Uterus (tissue), 4 donors: ENCODE measurements around the gene EFEMP2. TPM values are rescaled to one million over a fixed set of nuclear protein-coding genes. Genes with fewer than 3 reads are reported as not detected.

Experiments
- DNase-seq, 2 donors: peaks; one replicate each; pipeline ENCODE4 v3.0.0-alpha.2; 2019 to 2020
- H3K27ac ChIP-seq, 2 donors: fragments of 200-600 bp; sonication (generic); 1 replicate in 1 of 2; 2 replicates in 1 of 2; pipeline ENCODE4 v1.5.1; 2016 to 2018
- H3K27me3 ChIP-seq, 2 donors: fragments of 200-600 bp; sonication (generic); one replicate each; pipeline ENCODE4 v1.5.1; 2018 to 2019; ENCODE audit warnings: control low read depth in 1 of 2
- H3K36me3 ChIP-seq, 2 donors: fragments of 200-600 bp; sonication (generic); one replicate each; pipeline ENCODE4 v1.5.1; 2019; ENCODE audit warnings: control low read depth in 1 of 2
- H3K4me1 ChIP-seq, 2 donors: fragments of 200-600 bp; sonication (generic); one replicate each; pipeline ENCODE4 v1.5.1; 2018 to 2019; ENCODE audit warnings: control low read depth in 1 of 2
- H3K4me3 ChIP-seq, 2 donors: fragments of 200-600 bp; sonication (generic); 1 replicate in 1 of 2; 2 replicates in 1 of 2; pipeline ENCODE4 v1.5.1; 2018 to 2019; ENCODE audit warnings: mild to moderate bottlenecking in 1 of 2
- H3K9me3 ChIP-seq, 2 donors: fragments of 200-600 bp; sonication (generic); one replicate each; pipeline ENCODE4 v1.5.1; 2019; ENCODE audit warnings: control low read depth in 1 of 2
- CTCF ChIP-seq, 4 experiments: fragments of 200-600 bp in 2 of 4; fragments of 450-650 bp in 2 of 4; sonication (generic) in 2 of 4; IDR thresholded peaks; one replicate each; pipeline ENCODE4 v1.5.1; 2016 to 2019; ENCODE audit warnings: antibody characterized with exemption in 4 of 4, mild to moderate bottlenecking in 2 of 4, moderate library complexity in 1 of 4
- POLR2A ChIP-seq, 2 donors: fragments of 450-650 bp; IDR thresholded peaks; one replicate each; pipeline ENCODE4 v1.6.1; 2016; ENCODE audit warnings: antibody characterized with exemption in 2 of 2, mild to moderate bottlenecking in 1 of 2, moderate library complexity in 1 of 2
- intact Hi-C: fragments of 100-400 bp; cut with DNase I; formaldehyde crosslinking; loops from one replicate; pipeline ENCODE4 v1.15.1; 2023; ENCODE audit warnings: low total_unique reads
- total RNA-seq, 4 donors: library from RNA; depleted of rRNA in 3 of 4; stranded (reverse); fragments of >200 nt in 3 of 4; gene quantifications; one replicate each; pipeline versions ENCODE4 v1.1.0 to v1.2.4, GENCODE V29; 2014 to 2023
- donor health status: DM: yes; HTN: yes; CAD: no.

The EFEMP2 gene
- total RNA-seq, 4 donors from 2014 or later, result 56.1 to 165 (median 87.3) TPM

DNA sequence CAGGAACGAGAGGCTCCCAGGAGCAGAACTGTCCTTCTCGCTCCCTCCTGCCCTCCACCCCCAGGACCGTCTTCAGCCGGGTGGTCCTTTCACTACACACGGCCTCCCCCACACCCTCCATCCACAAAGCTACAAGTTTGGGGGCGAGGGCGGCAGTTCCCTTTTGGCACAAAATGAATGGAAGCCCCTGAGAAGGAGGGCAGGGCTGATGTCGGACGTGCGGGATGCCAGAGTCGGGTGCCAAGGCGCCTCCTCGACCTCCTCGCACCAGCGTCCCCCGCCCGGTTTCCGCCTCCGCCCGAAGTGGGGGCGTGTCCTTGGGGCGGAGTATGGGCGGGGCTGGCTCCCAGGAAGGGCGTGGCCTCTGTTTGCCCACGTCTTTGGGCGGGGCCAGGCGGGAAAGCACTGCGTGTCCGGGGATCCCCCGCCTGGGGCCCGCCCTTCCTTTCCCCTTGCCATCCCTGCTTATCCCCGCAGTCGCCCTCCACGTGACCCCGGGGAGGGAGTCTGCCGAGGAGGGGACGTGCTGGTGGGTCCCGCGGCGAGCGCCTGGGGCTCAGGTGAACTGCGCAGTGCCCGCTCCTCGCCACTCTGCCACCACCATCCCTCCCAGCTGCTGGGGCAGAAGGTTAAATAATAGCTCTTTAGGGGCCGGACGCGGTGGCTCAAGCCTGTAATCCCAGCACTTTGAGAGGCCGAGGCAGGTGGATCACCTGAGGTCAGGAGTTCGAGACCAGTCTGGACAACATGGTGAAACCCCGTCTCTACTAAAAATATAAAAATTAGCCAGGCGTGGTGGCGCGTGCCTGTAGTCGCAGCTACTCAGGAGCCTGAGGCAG, 937 bp upstream of the EFEMP2 start:
- intact Hi-C loops, result no loop called here
- peak overlapping the region; percentile 46 to 73 for H3K4me3 ChIP-seq
- no peaks in the 10 kb centered on the region for H3K9me3 ChIP-seq
- H3K4me1 ChIP-seq, result peaks cover 0 to 8% of the 10 kb centered on the region in 2 donors
- DNase-seq, result peak; percentile 96 to 98
- no peaks in the 10 kb centered on the region for H3K36me3 ChIP-seq
- peak overlapping the region; percentile 84 to 96 for H3K27ac ChIP-seq
- TF ChIP-seq CTCF (IDR thresholded peaks at IDR 0.05), result peak in 2 of 4 experiments; percentile 1 to 13
- TF ChIP-seq POLR2A (IDR thresholded peaks at IDR 0.05), result peak; percentile 72 to 90
- H3K27me3 ChIP-seq, result no peaks in the 10 kb centered on the region

GRCh38 chr11:65871811-65872548, 620 bp downstream of the EFEMP2 start:
- Histone ChIP-seq H3K27ac (peak overlapping the region; percentile 84 to 96), H3K36me3 (no peaks in the 10 kb centered on the region), H3K27me3 (no peaks in the 10 kb centered on the region), H3K4me3 (peak overlapping the region; percentile 46 to 73), H3K9me3 (no peaks in the 10 kb centered on the region), H3K4me1 (peaks cover 0 to 8% of the 10 kb centered on the region in 2 donors)
- peak in 1 of 2 donors; percentile 48 for DNase-seq
- intact Hi-C loops, result no loop called here
- no peak for TF ChIP-seq POLR2A (IDR thresholded peaks at IDR 0.05)
- TF ChIP-seq CTCF (IDR thresholded peaks at IDR 0.05), result no peak

DNA sequence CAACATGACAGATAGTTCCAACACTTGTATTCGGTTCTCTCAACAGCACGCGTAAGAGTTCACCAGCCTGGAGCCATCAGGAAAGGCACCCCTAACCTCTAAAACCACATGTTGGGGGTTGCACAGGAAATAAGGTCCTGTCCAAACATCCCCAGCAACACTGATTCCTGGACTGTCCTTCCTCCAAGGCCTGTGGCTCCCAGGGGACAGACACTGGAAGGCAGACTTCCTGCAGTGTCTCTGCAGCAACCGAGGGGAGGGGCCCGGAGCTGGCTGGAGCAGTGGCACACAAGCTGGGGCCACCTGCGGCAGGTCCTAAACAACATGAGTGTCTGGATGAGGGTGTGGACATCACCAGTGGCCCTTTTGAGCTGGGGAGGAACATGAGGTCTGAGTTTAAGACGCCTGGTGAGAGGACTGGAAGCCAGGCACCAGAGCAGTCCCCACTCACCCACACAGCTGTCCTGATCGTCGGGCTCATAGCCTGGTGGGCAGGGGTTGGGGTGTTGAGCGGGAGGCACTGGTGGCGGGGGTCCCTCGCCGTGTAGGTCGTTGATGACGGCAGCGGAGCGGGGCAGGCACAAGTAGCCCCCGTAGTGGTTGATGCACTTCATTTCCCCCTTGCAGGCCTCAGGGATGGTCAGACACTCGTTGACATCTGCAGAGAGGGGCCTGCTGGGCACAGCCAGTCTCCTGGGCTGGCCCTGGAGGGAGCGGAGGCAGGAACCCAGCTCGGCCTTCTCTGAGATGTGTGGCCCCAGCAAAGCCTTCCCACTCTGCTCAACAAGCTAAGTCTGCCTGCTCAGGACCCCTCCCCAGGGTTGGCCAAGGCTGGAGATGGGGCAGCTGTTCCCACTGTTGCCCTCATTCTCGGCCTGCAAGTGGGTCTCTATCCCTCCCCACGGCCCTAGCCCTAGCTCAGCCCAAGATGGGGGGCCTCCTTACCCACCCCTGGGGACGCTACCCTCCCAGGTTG, 1.6 kb downstream of the EFEMP2 start:
- DNase-seq, result no peak

DNA sequence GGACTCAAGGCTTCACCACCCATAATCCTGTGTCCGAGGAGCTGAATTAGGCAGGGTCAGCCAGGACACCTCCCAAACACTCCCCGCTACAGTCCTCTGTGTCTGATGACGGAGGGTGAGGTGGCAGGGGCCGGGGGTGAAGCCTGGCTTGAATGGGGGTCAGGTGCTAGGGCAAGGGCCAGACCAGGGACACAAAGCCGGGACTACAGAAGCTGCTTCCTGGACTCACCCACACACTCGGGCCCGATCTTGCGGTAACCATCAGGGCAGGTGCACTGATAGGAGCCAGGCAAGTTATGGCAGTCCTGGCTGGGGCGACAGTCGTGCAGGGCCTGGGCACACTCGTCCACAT, 2.3 kb downstream of the EFEMP2 start:
- TF ChIP-seq POLR2A (IDR thresholded peaks at IDR 0.05) (no peak), CTCF (IDR thresholded peaks at IDR 0.05) (no peak)
- H3K36me3 ChIP-seq, result no peaks in the 10 kb centered on the region
- H3K4me3 ChIP-seq, result no peak overlapping the region
- H3K4me1 ChIP-seq, result peaks cover 0 to 8% of the 10 kb centered on the region in 2 donors
- no peaks in the 10 kb centered on the region for H3K9me3 ChIP-seq
- no peaks in the 10 kb centered on the region for H3K27me3 ChIP-seq
- DNase-seq, result no peak
- no peak overlapping the region for H3K27ac ChIP-seq
- intact Hi-C loops, result no loop called here

More for the DNA sequence above, 1.6 kb downstream of the EFEMP2 start:
- H3K4me1 ChIP-seq, result peaks cover 0 to 8% of the 10 kb centered on the region in 2 donors
- intact Hi-C loops, result no loop called here
- peak overlapping the region; percentile 84 to 96 for H3K27ac ChIP-seq
- H3K9me3 ChIP-seq, result no peaks in the 10 kb centered on the region
- no peaks in the 10 kb centered on the region for H3K36me3 ChIP-seq
- H3K27me3 ChIP-seq, result no peaks in the 10 kb centered on the region
- no peak overlapping the region for H3K4me3 ChIP-seq
- TF ChIP-seq CTCF (IDR thresholded peaks at IDR 0.05), result no peak
- no peak for TF ChIP-seq POLR2A (IDR thresholded peaks at IDR 0.05)
